Measurements from ENCODE around the gene TIAM1. TPM values are rescaled to one million over a fixed set of nuclear protein-coding genes. Genes with fewer than 3 reads are reported as not detected.

The TIAM1 gene
- total RNA-seq, 1 experiment from 2014 or later = 18.8 TPM

DNA sequence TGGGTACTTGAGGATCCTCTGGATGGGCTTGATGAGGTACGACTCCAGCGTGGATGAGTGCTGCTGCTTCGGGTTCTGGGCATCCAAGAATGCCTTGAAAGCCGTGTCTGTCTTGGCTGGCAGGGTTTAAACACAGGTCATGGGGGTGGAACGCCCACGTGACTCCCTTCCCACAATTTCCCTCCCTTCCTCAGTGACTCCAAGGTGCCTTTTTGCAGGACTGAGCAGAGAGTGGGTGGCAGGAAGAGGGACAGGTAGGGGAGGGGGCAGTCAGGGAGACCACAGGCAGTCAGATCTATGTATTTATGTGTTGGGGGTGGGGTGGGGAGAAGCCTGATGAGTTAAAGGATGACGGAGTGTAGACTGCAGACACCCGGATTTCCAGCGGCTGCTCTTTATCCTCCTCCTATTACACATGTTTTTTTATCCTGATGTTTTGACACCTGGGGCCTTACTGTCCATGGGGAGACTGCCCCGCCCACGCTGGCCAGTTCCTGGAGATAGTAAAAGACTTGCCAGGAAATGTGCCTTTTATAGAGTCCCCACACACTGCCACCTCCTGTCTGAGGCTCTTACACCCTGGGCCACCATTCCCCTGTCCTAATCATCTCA, 202.6 kb downstream of the TIAM1 start:
- Histone ChIP-seq H3K36me3 (replicated peaks; ENCODE audit: control insufficient read depth, insufficient read depth, low read length) (no peaks in the 10 kb centered on the region; the same call in 1 of the 2 replicates), H3K27me3 (ENCODE audit: control insufficient read depth, insufficient read depth, low read length) (no peaks in the 10 kb centered on the region), H3K4me3 (ENCODE audit: insufficient read depth, low read depth, low read length) (no peak overlapping the region)
- no peak for DNase-seq

DNA sequence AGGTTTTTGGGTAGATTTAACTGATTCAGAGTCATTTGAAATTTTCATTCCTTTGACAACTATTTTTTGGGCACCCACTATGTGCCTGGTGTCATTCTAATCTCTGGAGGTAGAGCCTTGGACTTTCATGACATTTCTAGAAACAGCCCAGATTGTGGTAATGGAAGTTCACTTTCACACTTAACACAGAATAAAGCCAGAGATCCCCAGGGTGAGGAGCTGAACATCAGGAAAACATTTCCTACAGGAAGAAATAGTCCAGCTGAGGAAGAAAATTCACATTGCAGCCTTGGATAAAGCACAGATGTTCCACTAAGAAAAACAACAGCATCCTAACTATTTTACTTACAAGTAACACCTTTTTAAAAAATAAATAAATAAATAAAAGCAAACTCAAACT, 203.4 kb downstream of the TIAM1 start:
- DNase-seq = no peak
- Histone ChIP-seq H3K27me3 (ENCODE audit: control insufficient read depth, insufficient read depth, low read length) (no peaks in the 10 kb centered on the region), H3K36me3 (replicated peaks; ENCODE audit: control insufficient read depth, insufficient read depth, low read length) (no peaks in the 10 kb centered on the region; the same call in 1 of the 2 replicates), H3K4me3 (ENCODE audit: insufficient read depth, low read depth, low read length) (no peak overlapping the region)

GRCh38 chr21:31140025-31140424, 204.0 kb downstream of the TIAM1 start:
- no peaks in the 10 kb centered on the region; the same call in 1 of the 2 replicates for H3K36me3 ChIP-seq (replicated peaks; ENCODE audit: control insufficient read depth, insufficient read depth, low read length)
- no peak overlapping the region for H3K4me3 ChIP-seq (ENCODE audit: insufficient read depth, low read depth, low read length)
- DNase-seq = no peak
- H3K27me3 ChIP-seq (ENCODE audit: control insufficient read depth, insufficient read depth, low read length) = no peaks in the 10 kb centered on the region

DNA sequence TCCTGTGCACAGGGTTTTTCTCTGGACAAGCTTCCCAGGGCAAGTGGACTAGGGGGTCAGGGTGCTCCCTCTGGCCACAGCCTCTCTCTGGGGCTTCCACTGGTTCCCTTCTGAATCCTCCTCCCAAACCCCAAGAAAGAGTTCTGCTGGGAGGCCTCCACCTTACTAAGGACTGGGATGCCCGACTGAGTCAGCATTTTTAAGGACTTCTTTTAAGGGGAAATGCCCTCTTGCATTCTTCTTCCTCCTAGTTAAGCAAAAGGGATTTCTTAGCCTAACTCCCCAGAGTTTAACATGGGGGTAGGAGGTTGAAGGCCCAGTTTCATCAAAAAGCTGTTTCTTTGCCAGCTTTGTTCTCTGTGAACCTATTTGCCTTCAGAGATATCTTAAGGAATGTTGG, 206.1 kb downstream of the TIAM1 start:
- DNase-seq = no peak
- H3K36me3 ChIP-seq (replicated peaks; ENCODE audit: control insufficient read depth, insufficient read depth, low read length) = no peaks in the 10 kb centered on the region; the same call in 1 of the 2 replicates
- H3K27me3 ChIP-seq (ENCODE audit: control insufficient read depth, insufficient read depth, low read length) = no peaks in the 10 kb centered on the region
- no peak overlapping the region for H3K4me3 ChIP-seq (ENCODE audit: insufficient read depth, low read depth, low read length)

- Histone ChIP-seq H3K27me3 (ENCODE audit: control insufficient read depth, insufficient read depth, low read length) (no peaks in the 10 kb centered on the region), H3K36me3 (replicated peaks; ENCODE audit: control insufficient read depth, insufficient read depth, low read length) (no peaks in the 10 kb centered on the region; the same call in 1 of the 2 replicates), H3K4me3 (ENCODE audit: insufficient read depth, low read depth, low read length) (no peak overlapping the region)
- no peak for DNase-seq
Observed at GRCh38 chr21:31136891-31137290, 207.2 kb downstream of the TIAM1 start.

DNA sequence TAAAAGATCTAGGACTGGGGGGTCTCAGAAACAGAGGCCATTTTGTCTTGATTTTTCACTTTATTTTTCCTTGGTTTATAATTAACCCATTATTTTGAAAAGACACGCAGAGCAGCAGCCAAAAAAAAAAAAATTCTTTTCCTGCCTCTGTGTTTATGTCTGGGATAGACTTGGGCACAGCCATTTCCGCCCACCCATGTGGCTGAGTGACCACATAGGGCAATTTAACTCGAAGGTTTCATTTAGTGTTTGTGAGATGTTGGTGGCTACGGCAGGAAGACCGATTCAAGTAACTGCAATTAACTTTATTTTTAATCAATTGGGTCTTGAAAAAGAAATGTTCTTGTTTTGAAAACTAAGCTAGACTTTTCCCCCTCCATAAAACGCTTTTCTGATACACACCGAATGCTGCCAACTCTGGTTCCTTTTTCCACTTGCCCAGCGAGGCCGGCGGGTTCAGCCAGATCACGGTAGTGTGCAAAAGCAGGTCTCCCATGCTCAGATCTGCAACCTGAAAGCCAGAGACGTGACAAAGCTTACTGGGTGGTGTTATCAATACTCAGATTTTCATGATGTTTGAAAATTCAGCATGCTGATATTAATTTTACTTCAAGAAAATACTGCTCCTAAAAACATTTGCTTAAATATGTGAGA, 208.4 kb downstream of the TIAM1 start:
- H3K27me3 ChIP-seq (ENCODE audit: control insufficient read depth, insufficient read depth, low read length) = no peaks in the 10 kb centered on the region
- no peak overlapping the region for H3K4me3 ChIP-seq (ENCODE audit: insufficient read depth, low read depth, low read length)
- no peak for DNase-seq
- H3K36me3 ChIP-seq (replicated peaks; ENCODE audit: control insufficient read depth, insufficient read depth, low read length) = no peaks in the 10 kb centered on the region

- no peaks in the 10 kb centered on the region for H3K36me3 ChIP-seq (replicated peaks; ENCODE audit: control insufficient read depth, insufficient read depth, low read length)
- H3K4me3 ChIP-seq (ENCODE audit: insufficient read depth, low read depth, low read length) = no peak overlapping the region
- H3K27me3 ChIP-seq (ENCODE audit: control insufficient read depth, insufficient read depth, low read length) = no peaks in the 10 kb centered on the region
- DNase-seq = no peak
Observed at GRCh38 chr21:31133243-31133830, 210.7 kb downstream of the TIAM1 start.

GRCh38 chr21:31132574-31133242, 211.4 kb downstream of the TIAM1 start:
- no peak overlapping the region for H3K4me3 ChIP-seq (ENCODE audit: insufficient read depth, low read depth, low read length)
- no peak for DNase-seq
- no peaks in the 10 kb centered on the region for H3K27me3 ChIP-seq (ENCODE audit: control insufficient read depth, insufficient read depth, low read length)
- H3K36me3 ChIP-seq (replicated peaks; ENCODE audit: control insufficient read depth, insufficient read depth, low read length) = no peaks in the 10 kb centered on the region

DNA sequence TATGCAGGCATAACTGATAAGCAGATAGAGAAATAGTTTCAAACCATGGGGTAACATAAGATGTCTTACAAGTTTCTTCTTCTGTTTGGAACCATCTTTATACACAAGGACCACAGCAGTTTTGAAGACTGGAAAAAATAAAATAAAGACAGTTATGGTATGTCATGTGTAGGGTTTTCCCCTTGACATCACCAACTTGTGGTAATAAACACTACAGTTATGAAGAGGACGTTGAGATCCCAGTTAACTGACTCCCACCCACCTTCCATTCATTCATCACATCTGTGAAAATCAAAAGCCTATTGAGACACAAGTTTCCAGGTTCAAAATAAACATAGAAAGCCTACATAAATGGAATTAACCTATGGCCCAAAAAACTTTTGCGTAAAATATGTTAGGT, 213.2 kb downstream of the TIAM1 start:
- H3K27me3 ChIP-seq (ENCODE audit: control insufficient read depth, insufficient read depth, low read length) = no peaks in the 10 kb centered on the region
- no peak overlapping the region for H3K4me3 ChIP-seq (ENCODE audit: insufficient read depth, low read depth, low read length)
- H3K36me3 ChIP-seq (replicated peaks; ENCODE audit: control insufficient read depth, insufficient read depth, low read length) = no peaks in the 10 kb centered on the region
- no peak for DNase-seq

DNA sequence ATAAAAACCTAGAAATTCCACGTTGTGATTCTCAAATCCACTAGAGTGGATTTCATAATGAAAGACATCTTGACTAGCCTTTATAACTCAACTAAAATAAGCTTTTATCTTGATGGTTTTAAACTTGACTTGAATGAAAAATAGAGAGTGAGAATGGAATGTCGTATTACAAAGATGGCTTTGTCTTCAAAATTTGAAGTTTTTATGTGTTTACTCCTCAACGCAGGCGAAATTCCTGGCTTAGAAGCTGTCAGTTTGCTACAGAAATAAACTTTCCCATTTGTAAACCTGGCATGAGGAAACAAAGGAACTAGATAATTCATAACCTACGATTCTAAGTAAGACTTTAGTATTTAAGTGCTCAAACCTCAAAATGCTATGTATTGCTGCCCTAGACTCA, 215.8 kb downstream of the TIAM1 start:
- no peaks in the 10 kb centered on the region for H3K36me3 ChIP-seq (replicated peaks; ENCODE audit: control insufficient read depth, insufficient read depth, low read length)
- H3K27me3 ChIP-seq (ENCODE audit: control insufficient read depth, insufficient read depth, low read length) = no peaks in the 10 kb centered on the region
- no peak overlapping the region for H3K4me3 ChIP-seq (ENCODE audit: insufficient read depth, low read depth, low read length)
- DNase-seq = no peak

GRCh38 chr21:31124010-31124409, 220.1 kb downstream of the TIAM1 start:
- Histone ChIP-seq H3K27me3 (ENCODE audit: control insufficient read depth, insufficient read depth, low read length) (no peaks in the 10 kb centered on the region), H3K4me3 (ENCODE audit: insufficient read depth, low read depth, low read length) (no peak overlapping the region), H3K36me3 (replicated peaks; ENCODE audit: control insufficient read depth, insufficient read depth, low read length) (no peaks in the 10 kb centered on the region)
- DNase-seq = no peak

GRCh38 chr21:31119199-31119598, 224.9 kb downstream of the TIAM1 start:
- Histone ChIP-seq H3K4me3 (ENCODE audit: insufficient read depth, low read depth, low read length) (no peak overlapping the region), H3K27me3 (ENCODE audit: control insufficient read depth, insufficient read depth, low read length) (no peaks in the 10 kb centered on the region), H3K36me3 (replicated peaks; ENCODE audit: control insufficient read depth, insufficient read depth, low read length) (no peaks in the 10 kb centered on the region)
- DNase-seq = no peak

DNA sequence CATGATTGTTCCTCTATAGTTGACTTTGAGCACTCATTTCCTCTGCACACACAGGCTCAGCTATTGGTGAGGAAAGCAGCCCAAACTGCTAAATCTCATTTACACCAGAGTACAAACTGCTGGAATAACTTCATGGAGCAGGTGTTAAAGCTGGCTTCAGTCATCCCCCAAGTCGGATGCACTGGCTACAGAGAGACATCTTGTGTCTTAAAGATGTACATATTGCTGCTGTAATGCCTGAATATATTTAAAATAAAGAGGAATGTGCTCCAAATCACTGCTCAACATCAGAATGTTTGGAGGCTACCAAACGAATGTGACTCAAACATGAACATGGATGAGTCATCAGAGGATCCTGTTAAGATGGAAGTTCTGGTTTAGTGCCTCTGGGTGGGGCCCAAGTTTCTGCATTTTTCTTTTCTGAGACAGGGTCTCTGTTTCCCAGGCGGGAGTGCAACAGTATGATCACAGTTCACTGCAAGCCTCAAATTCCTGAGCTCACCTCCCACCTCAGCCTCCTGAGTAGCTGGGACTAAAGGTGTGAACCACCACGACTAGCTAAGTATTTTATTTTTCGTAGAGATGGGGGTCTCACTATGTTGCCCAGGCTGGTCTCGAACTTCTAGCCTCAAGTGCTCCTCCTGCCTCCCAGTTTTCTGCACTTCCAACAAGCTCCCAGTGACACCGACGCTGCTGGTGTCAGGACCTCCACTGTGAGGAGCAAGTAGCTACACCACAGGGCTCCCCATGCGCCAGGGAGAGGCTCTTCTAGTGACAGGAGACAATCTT, 226.7 kb downstream of the TIAM1 start:
- Histone ChIP-seq H3K36me3 (replicated peaks; ENCODE audit: control insufficient read depth, insufficient read depth, low read length) (no peaks in the 10 kb centered on the region), H3K27me3 (ENCODE audit: control insufficient read depth, insufficient read depth, low read length) (no peaks in the 10 kb centered on the region), H3K4me3 (ENCODE audit: insufficient read depth, low read depth, low read length) (no peak overlapping the region)
- no peak for DNase-seq

DNA sequence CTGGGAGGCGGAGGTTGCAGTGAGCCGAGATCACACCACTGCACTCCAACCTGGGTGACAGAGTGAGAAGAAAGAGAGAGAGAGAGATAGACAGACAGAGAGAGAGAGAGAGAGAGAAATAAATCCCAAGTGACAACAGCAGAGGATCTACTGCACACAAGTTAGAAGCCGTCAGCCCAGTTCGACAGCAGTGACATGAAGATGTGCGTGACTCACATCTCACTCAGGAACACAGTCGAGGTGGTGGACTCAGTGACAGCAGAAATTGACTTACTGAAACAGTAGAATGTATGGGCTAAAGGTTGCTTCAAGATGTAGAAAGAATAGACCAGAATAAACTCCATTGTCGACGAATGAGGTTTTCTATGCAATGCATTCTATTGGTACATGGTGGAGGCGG, 228.8 kb downstream of the TIAM1 start:
- no peak for DNase-seq
- Histone ChIP-seq H3K27me3 (ENCODE audit: control insufficient read depth, insufficient read depth, low read length) (no peaks in the 10 kb centered on the region), H3K36me3 (replicated peaks; ENCODE audit: control insufficient read depth, insufficient read depth, low read length) (no peaks in the 10 kb centered on the region), H3K4me3 (ENCODE audit: insufficient read depth, low read depth, low read length) (no peak overlapping the region)

Data from H7 (cell line).